OCI-LY1 (cell line): ENCODE measurements around the gene RBMS1.

Experiments
- EZH2 ChIP-seq: fragments of 200-600 bp; sonication (generic), shearing (Covaris generic); IDR thresholded peaks from 2 replicates; pipeline ENCODE4 v1.8.0; 2017; ENCODE audit warnings: borderline replicate concordance, mixed run types, mild to moderate bottlenecking, antibody characterized with exemption, low read length, moderate library complexity, mixed read lengths
- TF ChIP-seq, protein P1 (sequence below): fragments of 200-600 bp; sonication (generic), shearing (Covaris generic); IDR thresholded peaks from 2 replicates; pipeline ENCODE4 v1.5.1; 2017; ENCODE audit warnings: mild to moderate bottlenecking, antibody characterized with exemption, low read length, moderate library complexity, mixed read lengths

DNA sequence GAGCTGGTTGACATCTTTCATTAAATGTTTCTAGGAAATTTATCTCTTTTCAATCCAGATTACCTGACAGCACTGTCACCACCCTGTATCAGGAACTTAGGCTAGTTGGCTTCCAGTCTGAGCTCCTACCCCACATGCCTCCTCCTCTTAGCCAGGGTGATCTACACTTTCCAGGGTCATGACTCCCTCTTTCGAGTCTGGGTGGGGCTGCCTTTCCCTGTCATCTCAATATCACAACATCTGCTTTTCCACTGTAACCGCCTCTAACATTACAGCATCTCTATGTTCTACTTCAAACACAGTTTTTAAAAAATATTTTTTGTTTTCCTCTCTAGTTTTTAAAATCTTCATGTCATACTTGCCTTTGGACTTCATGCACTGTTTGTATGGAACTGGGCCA lies 129.2 kb downstream of the RBMS1 start:
- TF ChIP-seq, protein P1, sequence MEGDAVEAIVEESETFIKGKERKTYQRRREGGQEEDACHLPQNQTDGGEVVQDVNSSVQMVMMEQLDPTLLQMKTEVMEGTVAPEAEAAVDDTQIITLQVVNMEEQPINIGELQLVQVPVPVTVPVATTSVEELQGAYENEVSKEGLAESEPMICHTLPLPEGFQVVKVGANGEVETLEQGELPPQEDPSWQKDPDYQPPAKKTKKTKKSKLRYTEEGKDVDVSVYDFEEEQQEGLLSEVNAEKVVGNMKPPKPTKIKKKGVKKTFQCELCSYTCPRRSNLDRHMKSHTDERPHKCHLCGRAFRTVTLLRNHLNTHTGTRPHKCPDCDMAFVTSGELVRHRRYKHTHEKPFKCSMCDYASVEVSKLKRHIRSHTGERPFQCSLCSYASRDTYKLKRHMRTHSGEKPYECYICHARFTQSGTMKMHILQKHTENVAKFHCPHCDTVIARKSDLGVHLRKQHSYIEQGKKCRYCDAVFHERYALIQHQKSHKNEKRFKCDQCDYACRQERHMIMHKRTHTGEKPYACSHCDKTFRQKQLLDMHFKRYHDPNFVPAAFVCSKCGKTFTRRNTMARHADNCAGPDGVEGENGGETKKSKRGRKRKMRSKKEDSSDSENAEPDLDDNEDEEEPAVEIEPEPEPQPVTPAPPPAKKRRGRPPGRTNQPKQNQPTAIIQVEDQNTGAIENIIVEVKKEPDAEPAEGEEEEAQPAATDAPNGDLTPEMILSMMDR, result no peak
- no peak for TF ChIP-seq EZH2
